Measurements from ENCODE around the gene GUCY1A2. TPM values are rescaled to one million over a fixed set of nuclear protein-coding genes. Genes with fewer than 3 reads are reported as not detected.

Gene GUCY1A2
- total RNA-seq, 1 experiment from 2014 or later = 0.55 TPM

- H3K9me3 Mint-ChIP-seq = no peaks in the 10 kb centered on the region
- no peak overlapping the region for H3K9ac ChIP-seq (ENCODE audit: extremely low read depth, insufficient read length, low read length)
- H2BK20ac ChIP-seq (ENCODE audit: low read depth, low read length, poor library complexity, severe bottlenecking) = no peak overlapping the region
- H3K27me3 Mint-ChIP-seq (ENCODE audit: low read depth) = peaks cover 52% of the 10 kb centered on the region
- H2AK5ac ChIP-seq (ENCODE audit: insufficient read length, low read length) = no peak overlapping the region
- H3K4ac ChIP-seq (ENCODE audit: low read depth, low read length) = no peak overlapping the region
- H3K4me3 Mint-ChIP-seq = peak overlapping the region; percentile 57 to 81
- no peak overlapping the region for H3K18ac ChIP-seq (ENCODE audit: insufficient read length, low read depth, low read length)
- H3K56ac ChIP-seq (ENCODE audit: insufficient read length, low read depth, low read length) = no peak overlapping the region
- no peak overlapping the region for H3K27ac ChIP-seq (ENCODE audit: insufficient read length, low read depth, low read length)
- H2BK12ac ChIP-seq (ENCODE audit: insufficient read length, low read depth, low read length) = no peak overlapping the region
- H3K14ac ChIP-seq (ENCODE audit: insufficient read depth, low read length) = peak overlapping the region; percentile 78; the same call in 1 of the 2 replicates
- no peak overlapping the region for H2BK120ac ChIP-seq (ENCODE audit: low read depth, low read length, poor library complexity, severe bottlenecking)
- no peak overlapping the region for H4K91ac ChIP-seq (ENCODE audit: insufficient read length, low read depth, low read length)
- no peaks in the 10 kb centered on the region for H3K9me3 ChIP-seq (ENCODE audit: control insufficient read depth, low read depth, low read length)
- no peaks in the 10 kb centered on the region for H3K79me1 ChIP-seq (ENCODE audit: insufficient read depth, low read depth, low read length, poor library complexity, severe bottlenecking)
- DNase-seq = peak; percentile 79
- H2BK15ac ChIP-seq (ENCODE audit: low read depth, low read length) = no peak overlapping the region
- no peak overlapping the region for H3T11ph ChIP-seq (ENCODE audit: low read length)
- H2AFZ ChIP-seq (ENCODE audit: low read length) = no peak overlapping the region
- no peak overlapping the region for H4K8ac ChIP-seq (replicated peaks; ENCODE audit: insufficient read length, low read depth, low read length)
- H3K4me2 ChIP-seq (ENCODE audit: insufficient read depth, insufficient read length, low read length) = peak overlapping the region; percentile 53
- H3K79me2 ChIP-seq (ENCODE audit: insufficient read depth, low read length) = no peaks in the 10 kb centered on the region
- peaks cover 7% of the 10 kb centered on the region; the same call in 1 of the 2 replicates for H3K27me3 ChIP-seq (ENCODE audit: insufficient read depth, low read length)
- H4K5ac ChIP-seq (ENCODE audit: insufficient read length, low read depth, low read length) = no peak overlapping the region
- peaks cover 11 to 16% of the 10 kb centered on the region in 2 experiments for H3K4me1 Mint-ChIP-seq
- H3K23me2 ChIP-seq (ENCODE audit: insufficient read length, low read depth, low read length, poor library complexity, severe bottlenecking) = peaks cover 11% of the 10 kb centered on the region
- no peaks in the 10 kb centered on the region for H4K20me1 ChIP-seq (ENCODE audit: control insufficient read depth, insufficient read depth, insufficient read length)
- H3K27ac Mint-ChIP-seq = no peak overlapping the region
- no peaks in the 10 kb centered on the region for H3K4me1 ChIP-seq (ENCODE audit: insufficient read depth, low read length)
- TF ChIP-seq CTCF (conservative IDR thresholded peaks at IDR 0.05) = peak; percentile 79
- no peak overlapping the region for H2BK5ac ChIP-seq (ENCODE audit: insufficient read length, low read length)
- no CpG with 5 or more reads among the region's 85 CpGs for WGBS (ENCODE audit: extremely low coverage, insufficient read length, low lambda C conversion rate)
- no peak overlapping the region for H3K23ac ChIP-seq (ENCODE audit: insufficient read length, low read depth, low read length)
- H3K36me3 Mint-ChIP-seq (ENCODE audit: insufficient read depth in 1 of 3, low read depth in 3 of 3) = no peaks in the 10 kb centered on the region
These were observed 650 bp downstream of the GUCY1A2 start for GRCh38 chr11:107017433-107018218.

Data from H9 (cell line).